ENCODE data around the gene ASPSCR1. TPM values are rescaled to one million over a fixed set of nuclear protein-coding genes. Genes with fewer than 3 reads are reported as not detected.

ASPSCR1 gene
- total RNA-seq, 1 donor from 2014 or later = 13.1 TPM

DNA sequence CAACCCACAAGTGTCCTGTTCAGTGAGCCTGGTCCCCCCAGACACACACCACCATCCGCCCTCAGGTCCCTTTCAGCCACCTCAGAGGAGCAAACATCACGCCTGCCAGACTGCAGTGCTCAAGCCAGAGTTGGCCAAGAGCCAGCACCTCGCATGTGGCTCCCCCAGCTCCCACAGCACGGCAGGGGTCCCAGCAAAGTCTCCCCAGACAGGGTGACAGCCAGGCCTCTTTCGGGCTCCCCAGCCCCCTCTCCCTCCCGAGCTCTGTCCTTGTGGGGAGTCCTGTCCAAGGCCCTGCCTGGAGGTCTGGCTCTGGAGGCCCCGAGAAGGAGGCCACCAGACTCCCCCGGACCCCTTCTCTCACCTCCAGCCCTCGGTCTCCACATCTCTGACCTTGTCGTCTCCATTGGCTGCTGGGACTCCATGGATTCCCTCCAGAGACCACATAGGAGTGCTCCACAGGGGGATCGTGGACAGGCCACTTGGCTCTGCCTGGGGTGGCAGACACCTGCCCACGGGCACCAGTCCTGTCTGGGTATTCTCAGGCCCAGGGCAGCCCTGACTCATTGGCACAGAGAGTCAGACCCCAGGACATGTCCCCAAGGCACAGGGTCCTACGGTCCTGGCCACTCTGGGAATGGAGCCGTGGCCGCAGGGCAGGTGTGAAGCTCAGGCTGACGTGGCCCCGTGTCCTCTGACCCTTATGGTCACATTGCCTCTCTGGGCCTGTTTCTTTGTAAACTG lies 28.6 kb upstream of the ASPSCR1 start:
- TF ChIP-seq EZH2 (IDR thresholded peaks at IDR 0.05) (no peak), EZH2phosphoT487 (IDR thresholded peaks at IDR 0.05) (no peak)
- TF ChIP-seq, protein P1, sequence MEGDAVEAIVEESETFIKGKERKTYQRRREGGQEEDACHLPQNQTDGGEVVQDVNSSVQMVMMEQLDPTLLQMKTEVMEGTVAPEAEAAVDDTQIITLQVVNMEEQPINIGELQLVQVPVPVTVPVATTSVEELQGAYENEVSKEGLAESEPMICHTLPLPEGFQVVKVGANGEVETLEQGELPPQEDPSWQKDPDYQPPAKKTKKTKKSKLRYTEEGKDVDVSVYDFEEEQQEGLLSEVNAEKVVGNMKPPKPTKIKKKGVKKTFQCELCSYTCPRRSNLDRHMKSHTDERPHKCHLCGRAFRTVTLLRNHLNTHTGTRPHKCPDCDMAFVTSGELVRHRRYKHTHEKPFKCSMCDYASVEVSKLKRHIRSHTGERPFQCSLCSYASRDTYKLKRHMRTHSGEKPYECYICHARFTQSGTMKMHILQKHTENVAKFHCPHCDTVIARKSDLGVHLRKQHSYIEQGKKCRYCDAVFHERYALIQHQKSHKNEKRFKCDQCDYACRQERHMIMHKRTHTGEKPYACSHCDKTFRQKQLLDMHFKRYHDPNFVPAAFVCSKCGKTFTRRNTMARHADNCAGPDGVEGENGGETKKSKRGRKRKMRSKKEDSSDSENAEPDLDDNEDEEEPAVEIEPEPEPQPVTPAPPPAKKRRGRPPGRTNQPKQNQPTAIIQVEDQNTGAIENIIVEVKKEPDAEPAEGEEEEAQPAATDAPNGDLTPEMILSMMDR (IDR thresholded peaks at IDR 0.05) = no peak
- Histone ChIP-seq H4K20me1 (ENCODE audit: low read depth) (no peaks in the 10 kb centered on the region), H3K79me2 (ENCODE audit: low read depth) (no peaks in the 10 kb centered on the region), H3K9ac (no peak overlapping the region), H3F3A (ENCODE audit: low read depth) (peaks cover 11% of the 10 kb centered on the region), H3K4me3 (no peak overlapping the region), H2AFZ (replicated peaks) (no peak overlapping the region), H3K4me1 (peaks cover 8% of the 10 kb centered on the region), H3K9me3 (ENCODE audit: low read depth) (no peaks in the 10 kb centered on the region), H3K27ac (no peak overlapping the region), H3K36me3 (no peaks in the 10 kb centered on the region), H3K27me3 (peaks cover 4% of the 10 kb centered on the region), H3K4me2 (no peak overlapping the region)
- Mint-ChIP-seq H3K27ac (no peak overlapping the region), H3K36me3 (no peaks in the 10 kb centered on the region), H3K27me3 (ENCODE audit: insufficient read depth, low read depth) (peaks cover 3% of the 10 kb centered on the region), H3K4me3 (no peak overlapping the region), H3K9me3 (no peaks in the 10 kb centered on the region), H3K4me1 (peaks cover 6% of the 10 kb centered on the region)
- DNase-seq (ENCODE audit: low spot score) = no peak

DNA sequence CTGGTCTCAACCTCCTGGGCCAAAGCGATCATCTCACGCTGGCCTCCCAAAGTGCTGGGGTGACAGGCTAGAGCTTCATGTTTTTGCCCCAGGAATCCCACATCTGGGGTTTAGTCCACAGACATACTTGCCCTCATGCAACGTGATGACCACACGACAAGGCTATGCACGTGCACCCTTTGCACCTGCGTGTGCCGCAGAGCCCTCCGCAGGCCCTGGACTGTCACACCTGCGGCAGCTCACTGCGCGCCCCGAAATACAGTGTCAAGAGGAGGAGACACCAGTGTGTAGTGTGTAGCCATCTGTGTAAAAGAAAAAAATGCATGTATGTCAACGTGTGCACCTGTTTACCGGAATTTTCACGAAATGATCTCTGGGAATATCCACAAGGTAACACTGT lies 26.9 kb upstream of the ASPSCR1 start:
- Mint-ChIP-seq H3K27me3 (ENCODE audit: insufficient read depth, low read depth) (peaks cover 8% of the 10 kb centered on the region), H3K36me3 (no peaks in the 10 kb centered on the region), H3K4me3 (no peak overlapping the region), H3K27ac (peak overlapping the region; percentile 74), H3K4me1 (peaks cover 6% of the 10 kb centered on the region), H3K9me3 (no peaks in the 10 kb centered on the region)
- H3K9ac ChIP-seq = no peak overlapping the region
- no peaks in the 10 kb centered on the region for H3K36me3 ChIP-seq
- no peak overlapping the region for H3K4me3 ChIP-seq
- no peak overlapping the region for H3K4me2 ChIP-seq
- no peaks in the 10 kb centered on the region for H3F3A ChIP-seq (ENCODE audit: low read depth)
- no peak for DNase-seq (ENCODE audit: low spot score)
- no peaks in the 10 kb centered on the region for H3K4me1 ChIP-seq
- no peaks in the 10 kb centered on the region for H3K9me3 ChIP-seq (ENCODE audit: low read depth)
- H2AFZ ChIP-seq (replicated peaks) = no peak overlapping the region
- H3K27ac ChIP-seq = no peak overlapping the region
- H4K20me1 ChIP-seq (ENCODE audit: low read depth) = no peaks in the 10 kb centered on the region
- no peaks in the 10 kb centered on the region for H3K79me2 ChIP-seq (ENCODE audit: low read depth)
- no peak for TF ChIP-seq EZH2phosphoT487 (IDR thresholded peaks at IDR 0.05)
- TF ChIP-seq, protein P1 (IDR thresholded peaks at IDR 0.05) = no peak
- no peak for TF ChIP-seq EZH2 (IDR thresholded peaks at IDR 0.05)
- H3K27me3 ChIP-seq = peaks cover 4% of the 10 kb centered on the region

DNA sequence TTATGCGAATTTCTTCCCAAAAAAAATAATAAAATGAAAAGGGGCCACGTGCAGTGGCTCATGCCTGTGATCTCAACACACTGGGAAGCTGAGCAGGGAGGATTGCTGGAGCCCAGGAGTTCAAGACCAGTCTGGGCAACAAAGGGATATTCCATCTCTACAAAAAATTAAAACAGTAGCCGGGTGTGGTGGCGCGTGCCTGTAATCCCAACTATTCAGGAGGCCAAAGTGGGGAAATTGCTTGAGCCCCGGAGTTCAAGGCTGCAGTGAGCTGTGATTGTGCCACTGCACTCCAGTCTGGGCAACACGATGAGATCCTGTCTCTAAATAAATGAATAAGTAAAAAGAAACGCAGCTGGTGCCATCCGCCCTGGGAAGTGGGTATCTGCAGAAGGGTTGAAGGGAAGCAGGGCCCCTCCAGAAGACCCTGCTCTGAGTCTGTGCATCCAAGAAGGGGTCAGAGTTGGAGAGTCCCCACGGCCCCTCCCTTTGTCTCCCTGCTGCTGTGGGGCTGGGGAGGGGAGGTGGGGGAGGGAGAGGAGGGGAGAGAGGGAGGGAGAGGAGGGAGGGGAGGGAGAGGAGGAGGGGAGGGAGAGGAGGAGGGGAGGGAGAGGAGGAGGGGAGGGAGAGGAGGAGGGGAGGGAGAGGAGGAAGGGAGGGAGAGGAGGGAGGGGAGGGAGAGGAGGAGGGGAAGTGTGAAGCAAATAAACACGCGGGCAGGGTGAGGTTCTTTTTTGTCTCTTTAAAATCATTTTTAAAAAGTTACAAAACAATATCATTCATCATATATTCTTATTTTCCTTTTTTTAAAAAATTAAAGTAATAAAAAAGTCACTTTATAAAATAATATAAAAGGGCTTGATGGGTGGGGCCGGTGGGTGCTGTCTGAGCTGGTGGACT lies 25.4 kb upstream of the ASPSCR1 start:
- Histone ChIP-seq H3F3A (ENCODE audit: low read depth) (no peaks in the 10 kb centered on the region), H4K20me1 (ENCODE audit: low read depth) (no peaks in the 10 kb centered on the region), H3K79me2 (ENCODE audit: low read depth) (no peaks in the 10 kb centered on the region), H3K36me3 (no peaks in the 10 kb centered on the region), H3K4me1 (no peaks in the 10 kb centered on the region), H3K27ac (no peak overlapping the region), H3K27me3 (peaks cover 16% of the 10 kb centered on the region), H3K9me3 (ENCODE audit: low read depth) (no peaks in the 10 kb centered on the region), H2AFZ (replicated peaks) (no peak overlapping the region), H3K9ac (no peak overlapping the region), H3K4me3 (no peak overlapping the region), H3K4me2 (no peak overlapping the region)
- H3K4me1 Mint-ChIP-seq = peaks cover 8% of the 10 kb centered on the region
- H3K4me3 Mint-ChIP-seq = no peak overlapping the region
- peaks cover 9% of the 10 kb centered on the region for H3K27me3 Mint-ChIP-seq (ENCODE audit: insufficient read depth, low read depth)
- H3K9me3 Mint-ChIP-seq = no peaks in the 10 kb centered on the region
- no peak overlapping the region for H3K27ac Mint-ChIP-seq
- TF ChIP-seq, protein P1 (IDR thresholded peaks at IDR 0.05) = no peak
- TF ChIP-seq EZH2phosphoT487 (IDR thresholded peaks at IDR 0.05) = no peak
- no peak for TF ChIP-seq EZH2 (IDR thresholded peaks at IDR 0.05)
- no peak for DNase-seq (ENCODE audit: low spot score)
- H3K36me3 Mint-ChIP-seq = no peaks in the 10 kb centered on the region
